ENCODE measurements around the gene BPIFB3.

The BPIFB3 gene

GRCh38 chr20:33059136-33059535 lies 5.4 kb downstream of the BPIFB3 start:
- no peak for DNase-seq
- no peak for TF ChIP-seq POLR2A (IDR thresholded peaks at IDR 0.05; ENCODE audit: low read length)
- no peak for TF ChIP-seq GATA1 (IDR thresholded peaks at IDR 0.05; ENCODE audit: low read depth, low read length)

- no peak for DNase-seq
- no peak for TF ChIP-seq POLR2A (IDR thresholded peaks at IDR 0.05; ENCODE audit: low read length)
- no peak for TF ChIP-seq GATA1 (IDR thresholded peaks at IDR 0.05; ENCODE audit: low read depth, low read length)
These were observed 6.2 kb downstream of the BPIFB3 start for GRCh38 chr20:33059741-33060390.

- DNase-seq = no peak
- TF ChIP-seq POLR2A (IDR thresholded peaks at IDR 0.05; ENCODE audit: low read length) (no peak), GATA1 (IDR thresholded peaks at IDR 0.05; ENCODE audit: low read depth, low read length) (no peak)
These were observed 7.9 kb downstream of the BPIFB3 start for GRCh38 chr20:33061658-33062028.

GRCh38 chr20:33062105-33062824 lies 8.6 kb downstream of the BPIFB3 start:
- TF ChIP-seq POLR2A (IDR thresholded peaks at IDR 0.05; ENCODE audit: low read length) = no peak
- TF ChIP-seq GATA1 (IDR thresholded peaks at IDR 0.05; ENCODE audit: low read depth, low read length) = no peak
- no peak for DNase-seq

GRCh38 chr20:33062825-33063149 lies 9.1 kb downstream of the BPIFB3 start:
- TF ChIP-seq POLR2A (IDR thresholded peaks at IDR 0.05; ENCODE audit: low read length) (no peak), GATA1 (IDR thresholded peaks at IDR 0.05; ENCODE audit: low read depth, low read length) (no peak)
- no peak for DNase-seq

- no peak for DNase-seq
- TF ChIP-seq GATA1 (IDR thresholded peaks at IDR 0.05; ENCODE audit: low read depth, low read length) (no peak), POLR2A (IDR thresholded peaks at IDR 0.05; ENCODE audit: low read length) (no peak)
These were observed 9.6 kb downstream of the BPIFB3 start for GRCh38 chr20:33063271-33063670.

GRCh38 chr20:33064572-33065287 lies 11.0 kb downstream of the BPIFB3 start:
- no peak for DNase-seq

GRCh38 chr20:33065785-33066184 lies 12.1 kb downstream of the BPIFB3 start:
- no peak for TF ChIP-seq POLR2A (IDR thresholded peaks at IDR 0.05; ENCODE audit: low read length)
- no peak for TF ChIP-seq GATA1 (IDR thresholded peaks at IDR 0.05; ENCODE audit: low read depth, low read length)
- no peak for DNase-seq

More at GRCh38 chr20:33064572-33065287, 11.0 kb downstream of the BPIFB3 start:
- TF ChIP-seq GATA1 (IDR thresholded peaks at IDR 0.05; ENCODE audit: low read depth, low read length) (no peak), POLR2A (IDR thresholded peaks at IDR 0.05; ENCODE audit: low read length) (no peak)

GRCh38 chr20:33067806-33068205 lies 14.1 kb downstream of the BPIFB3 start:
- no peak for DNase-seq
- TF ChIP-seq GATA1 (IDR thresholded peaks at IDR 0.05; ENCODE audit: low read depth, low read length) (no peak), POLR2A (IDR thresholded peaks at IDR 0.05; ENCODE audit: low read length) (no peak)

- no peak for TF ChIP-seq GATA1 (IDR thresholded peaks at IDR 0.05; ENCODE audit: low read depth, low read length)
- TF ChIP-seq POLR2A (IDR thresholded peaks at IDR 0.05; ENCODE audit: low read length) = no peak
- no peak for DNase-seq
These were observed 14.7 kb downstream of the BPIFB3 start for GRCh38 chr20:33068251-33068939.

- no peak for DNase-seq
- TF ChIP-seq GATA1 (IDR thresholded peaks at IDR 0.05; ENCODE audit: low read depth, low read length) (no peak), POLR2A (IDR thresholded peaks at IDR 0.05; ENCODE audit: low read length) (no peak)
These were observed 16.0 kb downstream of the BPIFB3 start for GRCh38 chr20:33069673-33070072.

- DNase-seq = no peak
- no peak for TF ChIP-seq GATA1 (IDR thresholded peaks at IDR 0.05; ENCODE audit: low read depth, low read length)
- TF ChIP-seq POLR2A (IDR thresholded peaks at IDR 0.05; ENCODE audit: low read length) = no peak
These were observed 16.7 kb downstream of the BPIFB3 start for GRCh38 chr20:33070111-33071053.

GRCh38 chr20:33071198-33071597 lies 17.5 kb downstream of the BPIFB3 start:
- TF ChIP-seq POLR2A (IDR thresholded peaks at IDR 0.05; ENCODE audit: low read length) (no peak), GATA1 (IDR thresholded peaks at IDR 0.05; ENCODE audit: low read depth, low read length) (no peak)
- no peak for DNase-seq
